GM19468 (cell line): ENCODE data around the gene EMSY.

Experiments used
- ATAC-seq: cut with Tn5 transposase; IDR thresholded peaks from one replicate; pipeline ENCODE4 v1.9.1; 2021; ENCODE audit warnings: mild to moderate bottlenecking, moderate library complexity, moderate number of reproducible peaks; ENCODE audit not compliant: unreplicated experiment; ENCODE audit errors: extremely low read depth

The EMSY gene

GRCh38 chr11:76515494-76515893 is 70.7 kb downstream of the EMSY start:
- no peak for ATAC-seq

GRCh38 chr11:76523147-76523546 is 78.3 kb downstream of the EMSY start:
- no peak for ATAC-seq

GRCh38 chr11:76523786-76524436 is 79.1 kb downstream of the EMSY start:
- ATAC-seq: no peak

GRCh38 chr11:76524461-76524860 is 79.6 kb downstream of the EMSY start:
- ATAC-seq: no peak

- no peak for ATAC-seq
These were observed 80.1 kb downstream of the EMSY start for GRCh38 chr11:76524919-76525318.

- ATAC-seq: no peak
These were observed 82.1 kb downstream of the EMSY start for GRCh38 chr11:76526878-76527277.

- no peak for ATAC-seq
These were observed 97.6 kb downstream of the EMSY start for GRCh38 chr11:76542436-76542835.

GRCh38 chr11:76543006-76543703 is 98.3 kb downstream of the EMSY start:
- ATAC-seq: no peak

GRCh38 chr11:76550781-76551180 is 106.0 kb downstream of the EMSY start:
- no peak for ATAC-seq

- no peak for ATAC-seq
These were observed 106.6 kb downstream of the EMSY start for GRCh38 chr11:76551400-76551799.

- ATAC-seq: no peak
These were observed 108.2 kb downstream of the EMSY start for GRCh38 chr11:76552987-76553386.

- ATAC-seq: no peak
These were observed 109.0 kb downstream of the EMSY start for GRCh38 chr11:76553554-76554476.

- ATAC-seq: no peak
These were observed 109.9 kb downstream of the EMSY start for GRCh38 chr11:76554767-76555166.

- no peak for ATAC-seq
These were observed 112.6 kb downstream of the EMSY start for GRCh38 chr11:76557466-76557865.

- ATAC-seq: no peak
These were observed 113.7 kb downstream of the EMSY start for GRCh38 chr11:76558473-76558872.

- no peak for ATAC-seq
These were observed 114.1 kb downstream of the EMSY start for GRCh38 chr11:76558891-76559290.

- no peak for ATAC-seq
These were observed 114.5 kb downstream of the EMSY start for GRCh38 chr11:76559346-76559745.

GRCh38 chr11:76560219-76560618 is 115.4 kb downstream of the EMSY start:
- no peak for ATAC-seq

- no peak for ATAC-seq
These were observed 116.4 kb downstream of the EMSY start for GRCh38 chr11:76561245-76561644.

GRCh38 chr11:76562541-76562940 is 117.7 kb downstream of the EMSY start:
- no peak for ATAC-seq

GRCh38 chr11:76564364-76564763 is 119.5 kb downstream of the EMSY start:
- no peak for ATAC-seq
